Measurements from ENCODE around the gene ADCY1.

DNA sequence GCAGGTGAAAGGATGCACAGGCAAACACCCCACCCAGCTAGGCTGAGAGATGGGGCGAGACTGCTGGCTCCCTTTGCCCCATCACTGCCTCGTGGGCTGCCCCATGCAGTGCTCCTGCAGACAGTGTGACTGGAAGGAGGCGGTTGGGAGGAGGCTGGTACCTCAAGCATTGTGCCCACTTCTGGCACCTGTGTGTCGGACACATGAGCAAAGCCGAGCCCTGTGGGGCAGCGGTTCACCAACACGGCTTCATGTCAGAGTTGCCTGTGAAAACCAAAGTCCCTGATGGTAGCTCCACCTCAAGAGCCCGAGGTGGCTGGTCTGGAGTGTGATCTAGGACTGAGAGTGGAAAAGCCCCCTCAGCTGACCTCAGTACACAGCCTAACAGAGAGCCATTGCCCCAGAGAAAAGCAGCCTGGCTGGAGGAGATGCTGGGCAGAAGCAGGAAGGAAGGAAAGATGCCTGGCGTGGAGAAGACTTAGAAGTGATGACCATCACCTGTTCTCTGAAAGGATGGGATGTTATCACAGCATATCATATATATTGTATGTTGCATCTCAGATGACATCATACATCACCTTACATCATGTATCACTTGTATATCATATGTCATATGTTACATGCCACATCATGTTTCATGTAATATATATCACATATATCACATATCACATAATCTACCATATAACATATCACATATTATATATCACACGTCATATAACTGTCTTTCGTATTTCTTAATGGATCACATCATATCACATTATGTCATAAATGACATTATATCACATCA, 75.6 kb downstream of the ADCY1 start:
- TF ChIP-seq, protein P1, sequence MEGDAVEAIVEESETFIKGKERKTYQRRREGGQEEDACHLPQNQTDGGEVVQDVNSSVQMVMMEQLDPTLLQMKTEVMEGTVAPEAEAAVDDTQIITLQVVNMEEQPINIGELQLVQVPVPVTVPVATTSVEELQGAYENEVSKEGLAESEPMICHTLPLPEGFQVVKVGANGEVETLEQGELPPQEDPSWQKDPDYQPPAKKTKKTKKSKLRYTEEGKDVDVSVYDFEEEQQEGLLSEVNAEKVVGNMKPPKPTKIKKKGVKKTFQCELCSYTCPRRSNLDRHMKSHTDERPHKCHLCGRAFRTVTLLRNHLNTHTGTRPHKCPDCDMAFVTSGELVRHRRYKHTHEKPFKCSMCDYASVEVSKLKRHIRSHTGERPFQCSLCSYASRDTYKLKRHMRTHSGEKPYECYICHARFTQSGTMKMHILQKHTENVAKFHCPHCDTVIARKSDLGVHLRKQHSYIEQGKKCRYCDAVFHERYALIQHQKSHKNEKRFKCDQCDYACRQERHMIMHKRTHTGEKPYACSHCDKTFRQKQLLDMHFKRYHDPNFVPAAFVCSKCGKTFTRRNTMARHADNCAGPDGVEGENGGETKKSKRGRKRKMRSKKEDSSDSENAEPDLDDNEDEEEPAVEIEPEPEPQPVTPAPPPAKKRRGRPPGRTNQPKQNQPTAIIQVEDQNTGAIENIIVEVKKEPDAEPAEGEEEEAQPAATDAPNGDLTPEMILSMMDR (IDR thresholded peaks at IDR 0.05; ENCODE audit: insufficient read depth, low read length, poor library complexity, severe bottlenecking), result no peak
- no peak for TF ChIP-seq EZH2phosphoT487 (conservative IDR thresholded peaks at IDR 0.05; ENCODE audit: low read length)

Measured in SU-DHL-6 (cell line).